Measurements from ENCODE around the gene ZNF778. TPM values are rescaled to one million over a fixed set of nuclear protein-coding genes. Genes with fewer than 3 reads are reported as not detected.
A peak's percentile ranks its signal among the peaks of the same experiment; 100 is the strongest.

ZNF778 gene
- polyA plus RNA-seq, 2 of the 4 experiments (the other 2 are of a cell fraction): 7.0 to 9.5 TPM

DNA sequence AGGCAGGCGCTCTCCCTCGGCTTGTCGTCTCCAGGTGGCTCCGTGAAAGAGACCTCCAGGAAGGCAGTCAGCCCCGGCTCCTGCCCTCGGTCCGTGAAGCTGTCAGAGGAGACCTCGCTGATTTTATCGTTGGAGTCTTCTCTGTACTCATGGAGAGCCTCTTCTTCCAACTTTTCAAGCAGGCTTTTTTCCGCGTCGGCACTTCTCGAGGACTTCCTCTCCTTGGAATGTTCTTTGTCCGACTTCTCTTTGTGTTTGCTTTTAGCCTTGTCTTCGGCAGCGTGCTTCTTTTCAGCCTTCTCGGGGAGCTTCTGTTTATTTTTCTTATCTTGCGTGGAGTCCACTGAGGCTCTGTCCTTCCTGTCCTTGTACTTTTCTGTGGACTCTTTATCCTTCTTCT, 65.0 kb downstream of the ZNF778 start:
- H3K4me1 ChIP-seq: no peaks in the 10 kb centered on the region
- CTCF ChIA-PET: interaction anchor here (1.4 to 9.1 kb wide), 2 partner anchors 9 to 13 kb away, joined by 6 to 80 read pairs; no protein-coding TSS in a partner anchor
- WGBS (ENCODE audit: missing lambda C conversion rate): 95% methylated on average over 18 of the region's 18 CpGs
- no peak for FAIRE-seq
- TF ChIP-seq, protein P1, sequence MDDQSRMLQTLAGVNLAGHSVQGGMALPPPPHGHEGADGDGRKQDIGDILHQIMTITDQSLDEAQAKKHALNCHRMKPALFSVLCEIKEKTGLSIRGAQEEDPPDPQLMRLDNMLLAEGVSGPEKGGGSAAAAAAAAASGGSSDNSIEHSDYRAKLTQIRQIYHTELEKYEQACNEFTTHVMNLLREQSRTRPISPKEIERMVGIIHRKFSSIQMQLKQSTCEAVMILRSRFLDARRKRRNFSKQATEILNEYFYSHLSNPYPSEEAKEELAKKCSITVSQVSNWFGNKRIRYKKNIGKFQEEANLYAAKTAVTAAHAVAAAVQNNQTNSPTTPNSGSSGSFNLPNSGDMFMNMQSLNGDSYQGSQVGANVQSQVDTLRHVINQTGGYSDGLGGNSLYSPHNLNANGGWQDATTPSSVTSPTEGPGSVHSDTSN (IDR thresholded peaks at IDR 0.05): no peak
- TF ChIP-seq RAD21 (conservative IDR thresholded peaks at IDR 0.05 in 1 of 2, IDR thresholded peaks at IDR 0.05 in 1 of 2) (no peak), ZSCAN20 (CRISPR knock-in tag; IDR thresholded peaks at IDR 0.05) (no peak), BHLHE40 (IDR thresholded peaks at IDR 0.05; ENCODE audit: low read depth, low read length) (no peak), MAFK (IDR thresholded peaks at IDR 0.05; ENCODE audit: partially characterized antibody) (peak; percentile 58)
- TF ChIP-seq, protein P2, sequence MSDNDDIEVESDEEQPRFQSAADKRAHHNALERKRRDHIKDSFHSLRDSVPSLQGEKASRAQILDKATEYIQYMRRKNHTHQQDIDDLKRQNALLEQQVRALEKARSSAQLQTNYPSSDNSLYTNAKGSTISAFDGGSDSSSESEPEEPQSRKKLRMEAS (IDR thresholded peaks at IDR 0.05): no peak
- H3K9me3 ChIP-seq: no peaks in the 10 kb centered on the region
- H3K27ac ChIP-seq: no peak overlapping the region
- POLR2A ChIA-PET: no interaction called here
- H3K4me3 ChIP-seq: no peak overlapping the region
- DNase-seq (ENCODE audit: low read depth in 1 of 2, low spot score in 1 of 2): no peak
- no peak overlapping the region for H3K4me2 ChIP-seq
- ATAC-seq: no peak

DNA sequence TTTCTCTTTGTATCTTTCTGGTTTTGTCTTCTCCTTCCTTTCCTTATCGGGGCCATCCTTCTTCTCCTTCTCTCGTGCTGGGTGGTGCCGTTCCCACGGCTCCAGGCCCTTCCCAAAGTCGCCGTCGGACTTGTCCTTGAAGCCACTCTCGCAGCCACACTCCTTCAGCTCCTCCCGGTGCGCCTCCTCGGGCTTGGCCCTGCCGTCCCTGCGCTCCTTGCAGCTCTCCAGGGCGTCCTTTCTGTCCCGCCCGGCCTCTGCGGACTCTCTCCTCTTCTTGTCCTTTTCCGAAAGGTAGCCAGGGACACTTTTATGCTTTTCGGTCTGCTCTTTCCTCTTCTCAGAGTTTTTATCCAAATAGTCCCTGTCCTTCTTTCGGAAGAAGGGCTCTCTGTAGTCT, 65.9 kb downstream of the ZNF778 start:
- DNase-seq (ENCODE audit: low read depth in 1 of 2, low spot score in 1 of 2): no peak
- Histone ChIP-seq H3K4me3 (no peak overlapping the region), H3K4me1 (no peaks in the 10 kb centered on the region), H3K4me2 (no peak overlapping the region), H3K9me3 (no peaks in the 10 kb centered on the region), H3K27ac (no peak overlapping the region)
- ChIA-PET POLR2A (no interaction called here), CTCF (interaction anchor here (1.4 kb wide), 1 partner anchor 14 kb away, joined by 6 read pairs; no protein-coding TSS in a partner anchor)
- FAIRE-seq: no peak
- no peak for TF ChIP-seq POLR2A (IDR thresholded peaks at IDR 0.05; ENCODE audit: low read length)
- no peak for TF ChIP-seq ZSCAN20 (CRISPR knock-in tag; IDR thresholded peaks at IDR 0.05)
- TF ChIP-seq CEBPB (IDR thresholded peaks at IDR 0.05): no peak
- no peak for TF ChIP-seq NFE2L2 (conservative IDR thresholded peaks at IDR 0.05; ENCODE audit: low read length)
- TF ChIP-seq, protein P3, sequence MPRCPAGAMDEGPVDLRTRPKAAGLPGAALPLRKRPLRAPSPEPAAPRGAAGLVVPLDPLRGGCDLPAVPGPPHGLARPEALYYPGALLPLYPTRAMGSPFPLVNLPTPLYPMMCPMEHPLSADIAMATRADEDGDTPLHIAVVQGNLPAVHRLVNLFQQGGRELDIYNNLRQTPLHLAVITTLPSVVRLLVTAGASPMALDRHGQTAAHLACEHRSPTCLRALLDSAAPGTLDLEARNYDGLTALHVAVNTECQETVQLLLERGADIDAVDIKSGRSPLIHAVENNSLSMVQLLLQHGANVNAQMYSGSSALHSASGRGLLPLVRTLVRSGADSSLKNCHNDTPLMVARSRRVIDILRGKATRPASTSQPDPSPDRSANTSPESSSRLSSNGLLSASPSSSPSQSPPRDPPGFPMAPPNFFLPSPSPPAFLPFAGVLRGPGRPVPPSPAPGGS (IDR thresholded peaks at IDR 0.05): no peak
- no peak for TF ChIP-seq RNF2 (IDR thresholded peaks at IDR 0.05; ENCODE audit: borderline replicate concordance, low read depth)
- TF ChIP-seq FOSL2 (IDR thresholded peaks at IDR 0.05): no peak
- no peak for TF ChIP-seq FOSL2 (CRISPR knock-in tag; IDR thresholded peaks at IDR 0.05)
- TF ChIP-seq, protein P4, sequence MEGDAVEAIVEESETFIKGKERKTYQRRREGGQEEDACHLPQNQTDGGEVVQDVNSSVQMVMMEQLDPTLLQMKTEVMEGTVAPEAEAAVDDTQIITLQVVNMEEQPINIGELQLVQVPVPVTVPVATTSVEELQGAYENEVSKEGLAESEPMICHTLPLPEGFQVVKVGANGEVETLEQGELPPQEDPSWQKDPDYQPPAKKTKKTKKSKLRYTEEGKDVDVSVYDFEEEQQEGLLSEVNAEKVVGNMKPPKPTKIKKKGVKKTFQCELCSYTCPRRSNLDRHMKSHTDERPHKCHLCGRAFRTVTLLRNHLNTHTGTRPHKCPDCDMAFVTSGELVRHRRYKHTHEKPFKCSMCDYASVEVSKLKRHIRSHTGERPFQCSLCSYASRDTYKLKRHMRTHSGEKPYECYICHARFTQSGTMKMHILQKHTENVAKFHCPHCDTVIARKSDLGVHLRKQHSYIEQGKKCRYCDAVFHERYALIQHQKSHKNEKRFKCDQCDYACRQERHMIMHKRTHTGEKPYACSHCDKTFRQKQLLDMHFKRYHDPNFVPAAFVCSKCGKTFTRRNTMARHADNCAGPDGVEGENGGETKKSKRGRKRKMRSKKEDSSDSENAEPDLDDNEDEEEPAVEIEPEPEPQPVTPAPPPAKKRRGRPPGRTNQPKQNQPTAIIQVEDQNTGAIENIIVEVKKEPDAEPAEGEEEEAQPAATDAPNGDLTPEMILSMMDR (IDR thresholded peaks at IDR 0.05): no peak
- ATAC-seq: no peak
- WGBS (ENCODE audit: missing lambda C conversion rate): 89% methylated on average over 20 of the region's 20 CpGs

DNA sequence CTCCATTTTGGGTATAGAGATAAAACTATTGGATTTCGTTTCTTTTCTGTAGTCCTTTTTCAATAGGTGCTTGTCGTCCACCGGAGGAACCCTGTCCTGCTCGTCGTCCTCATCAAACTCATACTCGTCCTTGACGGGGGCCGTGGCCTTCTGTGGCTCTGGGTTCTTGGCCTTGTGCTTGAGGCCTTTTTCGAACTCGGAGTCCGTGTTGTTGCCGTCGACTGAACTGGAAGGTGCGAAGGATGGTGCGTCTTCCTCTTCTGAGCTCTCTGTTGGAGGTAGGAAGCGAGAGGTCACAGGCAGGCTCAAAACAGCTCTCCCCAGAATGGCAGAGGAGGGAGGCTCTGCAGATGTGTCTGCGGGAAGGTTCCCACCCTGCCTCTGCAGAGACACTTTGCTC, 67.9 kb downstream of the ZNF778 start:
- TF ChIP-seq, protein P5, sequence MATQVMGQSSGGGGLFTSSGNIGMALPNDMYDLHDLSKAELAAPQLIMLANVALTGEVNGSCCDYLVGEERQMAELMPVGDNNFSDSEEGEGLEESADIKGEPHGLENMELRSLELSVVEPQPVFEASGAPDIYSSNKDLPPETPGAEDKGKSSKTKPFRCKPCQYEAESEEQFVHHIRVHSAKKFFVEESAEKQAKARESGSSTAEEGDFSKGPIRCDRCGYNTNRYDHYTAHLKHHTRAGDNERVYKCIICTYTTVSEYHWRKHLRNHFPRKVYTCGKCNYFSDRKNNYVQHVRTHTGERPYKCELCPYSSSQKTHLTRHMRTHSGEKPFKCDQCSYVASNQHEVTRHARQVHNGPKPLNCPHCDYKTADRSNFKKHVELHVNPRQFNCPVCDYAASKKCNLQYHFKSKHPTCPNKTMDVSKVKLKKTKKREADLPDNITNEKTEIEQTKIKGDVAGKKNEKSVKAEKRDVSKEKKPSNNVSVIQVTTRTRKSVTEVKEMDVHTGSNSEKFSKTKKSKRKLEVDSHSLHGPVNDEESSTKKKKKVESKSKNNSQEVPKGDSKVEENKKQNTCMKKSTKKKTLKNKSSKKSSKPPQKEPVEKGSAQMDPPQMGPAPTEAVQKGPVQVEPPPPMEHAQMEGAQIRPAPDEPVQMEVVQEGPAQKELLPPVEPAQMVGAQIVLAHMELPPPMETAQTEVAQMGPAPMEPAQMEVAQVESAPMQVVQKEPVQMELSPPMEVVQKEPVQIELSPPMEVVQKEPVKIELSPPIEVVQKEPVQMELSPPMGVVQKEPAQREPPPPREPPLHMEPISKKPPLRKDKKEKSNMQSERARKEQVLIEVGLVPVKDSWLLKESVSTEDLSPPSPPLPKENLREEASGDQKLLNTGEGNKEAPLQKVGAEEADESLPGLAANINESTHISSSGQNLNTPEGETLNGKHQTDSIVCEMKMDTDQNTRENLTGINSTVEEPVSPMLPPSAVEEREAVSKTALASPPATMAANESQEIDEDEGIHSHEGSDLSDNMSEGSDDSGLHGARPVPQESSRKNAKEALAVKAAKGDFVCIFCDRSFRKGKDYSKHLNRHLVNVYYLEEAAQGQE (IDR thresholded peaks at IDR 0.05): no peak
- TF ChIP-seq JUN (IDR thresholded peaks at IDR 0.05): no peak
- TF ChIP-seq, protein P6, sequence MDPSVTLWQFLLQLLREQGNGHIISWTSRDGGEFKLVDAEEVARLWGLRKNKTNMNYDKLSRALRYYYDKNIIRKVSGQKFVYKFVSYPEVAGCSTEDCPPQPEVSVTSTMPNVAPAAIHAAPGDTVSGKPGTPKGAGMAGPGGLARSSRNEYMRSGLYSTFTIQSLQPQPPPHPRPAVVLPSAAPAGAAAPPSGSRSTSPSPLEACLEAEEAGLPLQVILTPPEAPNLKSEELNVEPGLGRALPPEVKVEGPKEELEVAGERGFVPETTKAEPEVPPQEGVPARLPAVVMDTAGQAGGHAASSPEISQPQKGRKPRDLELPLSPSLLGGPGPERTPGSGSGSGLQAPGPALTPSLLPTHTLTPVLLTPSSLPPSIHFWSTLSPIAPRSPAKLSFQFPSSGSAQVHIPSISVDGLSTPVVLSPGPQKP (IDR thresholded peaks at IDR 0.05; ENCODE audit: low read depth, low read length): no peak
- TF ChIP-seq KDM5A (IDR thresholded peaks at IDR 0.05): no peak
- ATAC-seq: no peak
- H3K9me3 ChIP-seq: no peaks in the 10 kb centered on the region
- H3K4me1 ChIP-seq: no peaks in the 10 kb centered on the region
- no peak for FAIRE-seq
- 92% methylated on average over 17 of the region's 17 CpGs for WGBS (ENCODE audit: missing lambda C conversion rate)
- ChIA-PET POLR2A (no interaction called here), CTCF (interaction anchor here (1.4 kb wide), 1 partner anchor 10 kb away, joined by 3 read pairs; no protein-coding TSS in a partner anchor)
- no peak overlapping the region for H3K4me2 ChIP-seq
- no peak for DNase-seq (ENCODE audit: low read depth in 1 of 2, low spot score in 1 of 2)
- no peak overlapping the region for H3K4me3 ChIP-seq
- H3K27ac ChIP-seq: no peak overlapping the region
